Esophagus squamous epithelium (tissue), 5 donors: ENCODE data around the gene SPSB3. TPM values are rescaled to one million over a fixed set of nuclear protein-coding genes. Genes with fewer than 3 reads are reported as not detected.

Experiments used
- DNase-seq: peaks from one replicate; lab custom pipeline; 2025; lab: John Stamatoyannopoulos, UW
- H3K27ac ChIP-seq, 4 donors: fragments of 200-600 bp; sonication (generic); one replicate each; pipeline ENCODE4 v1.5.1; 2016 to 2019; ENCODE audit warnings: mild to moderate bottlenecking in 1 of 4
- H3K27me3 ChIP-seq, 4 donors: fragments of 200-600 bp; sonication (generic); 1 replicate in 3 of 4; 2 replicates in 1 of 4; pipeline versions ENCODE4 v1.5.1 to v1.6.0; 2017 to 2021; ENCODE audit warnings: antibody characterized with exemption in 1 of 4
- H3K36me3 ChIP-seq, 3 donors: fragments of 200-600 bp; sonication (generic); one replicate each; pipeline ENCODE4 v1.5.1; 2016 to 2019
- H3K4me1 ChIP-seq, 3 donors: fragments of 200-600 bp; sonication (generic); one replicate each; pipeline ENCODE4 v1.5.1; 2017 to 2019
- H3K4me3 ChIP-seq, 4 donors: fragments of 200-600 bp; sonication (generic); 1 replicate in 3 of 4; 2 replicates in 1 of 4; pipeline ENCODE4 v1.5.1; 2016 to 2019; ENCODE audit warnings: mild to moderate bottlenecking in 2 of 4, moderate library complexity in 1 of 4
- H3K9me3 ChIP-seq, 3 donors: fragments of 200-600 bp; sonication (generic); one replicate each; pipeline ENCODE4 v1.5.1; 2016 to 2019
- CTCF ChIP-seq, 6 experiments: fragments of 450-650 bp in 4 of 6; fragments of 200-600 bp in 2 of 6; sonication (generic) in 2 of 6; IDR thresholded peaks; one replicate each; pipeline ENCODE4 v1.5.1; 2016 to 2019; ENCODE audit warnings: antibody characterized with exemption in 6 of 6, mild to moderate bottlenecking in 4 of 6, moderate library complexity in 4 of 6
- POLR2A ChIP-seq, 4 donors: fragments of 450-650 bp; IDR thresholded peaks; one replicate each; pipeline ENCODE4 v1.6.1; 2017; ENCODE audit warnings: antibody characterized with exemption in 4 of 4, mild to moderate bottlenecking in 4 of 4, moderate library complexity in 3 of 4
- WGBS, 2 donors: methylation state at CpG; one replicate each; pipeline ENCODE4 v1.1.5; 2018; 5-methylcytosine and 5-hydroxymethylcytosine counted together
- intact Hi-C: fragments of 100-400 bp; cut with DNase I; formaldehyde crosslinking; loops from one replicate; pipeline ENCODE4 v1.15.0; 2022
- total RNA-seq, 4 donors: library from RNA; depleted of rRNA; stranded (reverse); fragments of >200 nt; gene quantifications; one replicate each; pipeline ENCODE4 v1.1.0, GENCODE V29; 2016
- donor health status: DM: yes; HTN: yes; CAD: no.

The SPSB3 gene
- total RNA-seq, 4 donors from 2014 or later = 27.8 to 84.5 (median 45.1) TPM

- peak overlapping the region in 2 of 4 donors; percentile 91 to 96 for H3K4me3 ChIP-seq
- peaks cover 6 to 64% (median 28%) of the 10 kb centered on the region in 3 donors for H3K36me3 ChIP-seq
- H3K27ac ChIP-seq = peak overlapping the region in 2 of 4 donors; percentile 93 to 97
- intact Hi-C loops = no loop called here
- H3K4me1 ChIP-seq = peaks cover 24 to 79% (median 33%) of the 10 kb centered on the region in 3 donors
- DNase-seq = no peak
- H3K27me3 ChIP-seq = no peaks in the 10 kb centered on the region
- H3K9me3 ChIP-seq = no peaks in the 10 kb centered on the region
- TF ChIP-seq POLR2A (IDR thresholded peaks at IDR 0.05) = no peak
- 70 to 77% methylated on average over 5 to 6 of the region's 6 CpGs for WGBS, 2 donors
Observed at GRCh38 chr16:1780677-1781072, 1.7 kb downstream of the SPSB3 start.

GRCh38 chr16:1779741-1780676 is 2.4 kb downstream of the SPSB3 start:
- peaks cover 6 to 64% (median 28%) of the 10 kb centered on the region in 3 donors for H3K36me3 ChIP-seq
- DNase-seq = no peak
- no peak for TF ChIP-seq CTCF (IDR thresholded peaks at IDR 0.05)
- no peak for TF ChIP-seq POLR2A (IDR thresholded peaks at IDR 0.05)
- no peaks in the 10 kb centered on the region for H3K27me3 ChIP-seq
- no peaks in the 10 kb centered on the region for H3K9me3 ChIP-seq
- H3K27ac ChIP-seq = peak overlapping the region; percentile 19 to 97 (median 48)
- H3K4me1 ChIP-seq = peaks cover 24 to 77% (median 30%) of the 10 kb centered on the region in 3 donors
- peak overlapping the region in 1 of 4 donors; percentile 96 for H3K4me3 ChIP-seq
- WGBS, 2 donors = 74 to 91% methylated on average over 2 to 14 of the region's 27 CpGs
- intact Hi-C loops = no loop called here

- peaks cover 26 to 77% (median 30%) of the 10 kb centered on the region in 3 donors for H3K4me1 ChIP-seq
- TF ChIP-seq CTCF (IDR thresholded peaks at IDR 0.05) (no peak), POLR2A (IDR thresholded peaks at IDR 0.05) (no peak)
- DNase-seq = no peak
- intact Hi-C loops = no loop called here
- peaks cover 6 to 67% (median 28%) of the 10 kb centered on the region in 3 donors for H3K36me3 ChIP-seq
- H3K9me3 ChIP-seq = no peaks in the 10 kb centered on the region
- peak overlapping the region in 3 of 4 donors; percentile 39 to 97 (median 57) for H3K27ac ChIP-seq
- H3K27me3 ChIP-seq = no peaks in the 10 kb centered on the region
- no peak overlapping the region for H3K4me3 ChIP-seq
- WGBS, 2 donors = 33 to 40% methylated on average over 1 of the region's 8 CpGs
Observed at GRCh38 chr16:1779234-1779701, 3.1 kb downstream of the SPSB3 start.

- 65 to 68% methylated on average over 2 to 4 of the region's 34 CpGs for WGBS, 2 donors
- peaks cover 27 to 77% (median 28%) of the 10 kb centered on the region in 3 donors for H3K4me1 ChIP-seq
- H3K27ac ChIP-seq = peak overlapping the region in 3 of 4 donors; percentile 31 to 97 (median 57)
- no peak overlapping the region for H3K4me3 ChIP-seq
- TF ChIP-seq CTCF (IDR thresholded peaks at IDR 0.05) (no peak), POLR2A (IDR thresholded peaks at IDR 0.05) (no peak)
- H3K36me3 ChIP-seq = peaks cover 6 to 67% (median 28%) of the 10 kb centered on the region in 3 donors
- H3K27me3 ChIP-seq = no peaks in the 10 kb centered on the region
- no peaks in the 10 kb centered on the region for H3K9me3 ChIP-seq
- intact Hi-C loops = no loop called here
- no peak for DNase-seq
Observed at GRCh38 chr16:1778200-1779179, 3.9 kb downstream of the SPSB3 start.
